H4 (cell line): ENCODE measurements around the gene CYGB. TPM values are rescaled to one million over a fixed set of nuclear protein-coding genes. Genes with fewer than 3 reads are reported as not detected.
A peak's percentile ranks its signal among the peaks of the same experiment; 100 is the strongest.

Source experiments
- DNase-seq: peaks from one replicate; pipeline ENCODE4 v3.0.0-alpha.2; 2015; ENCODE audit warnings: low spot score
- total RNA-seq: library from RNA; depleted of rRNA; stranded (reverse); fragments of >200 nt; shearing (Covaris generic); gene quantifications from 2 replicates; pipeline ENCODE4 v1.2.3, GENCODE V29; 2014

CYGB gene
- total RNA-seq, 1 experiment from 2014 or later = 0.25 TPM

GRCh38 chr17:76501827-76502307 lies 35.6 kb downstream of the CYGB start:
- DNase-seq = no peak

- DNase-seq = peak; percentile 55
These were observed 36.3 kb downstream of the CYGB start, which contains the start of gene RHBDF2 for GRCh38 chr17:76501018-76501826. Gene RHBDF2 (minus strand): TSS chr17:76501423. CDS start chr17:76481524, 19,899 bp downstream.

GRCh38 chr17:76500747-76501017 lies 36.8 kb downstream of the CYGB start:
- DNase-seq = no peak

GRCh38 chr17:76500074-76500746 lies 37.3 kb downstream of the CYGB start:
- no peak for DNase-seq

GRCh38 chr17:76499267-76499667 lies 38.2 kb downstream of the CYGB start:
- no peak for DNase-seq

GRCh38 chr17:76498876-76499251 lies 38.6 kb downstream of the CYGB start:
- no peak for DNase-seq

GRCh38 chr17:76497979-76498875 lies 39.3 kb downstream of the CYGB start:
- peak; percentile 58 for DNase-seq

GRCh38 chr17:76497699-76497978 lies 39.9 kb downstream of the CYGB start:
- no peak for DNase-seq

GRCh38 chr17:76496464-76496863 lies 41.0 kb downstream of the CYGB start:
- DNase-seq = no peak

- DNase-seq = no peak
These were observed 41.7 kb downstream of the CYGB start for GRCh38 chr17:76495663-76496400.

GRCh38 chr17:76493505-76494167 lies 43.9 kb downstream of the CYGB start:
- DNase-seq = no peak

GRCh38 chr17:76492989-76493501 lies 44.5 kb downstream of the CYGB start:
- peak; percentile 59 for DNase-seq

- no peak for DNase-seq
These were observed 45.2 kb downstream of the CYGB start for GRCh38 chr17:76492123-76492988.

- no peak for DNase-seq
These were observed 46.0 kb downstream of the CYGB start for GRCh38 chr17:76491271-76492122.

- no peak for DNase-seq
These were observed 47.3 kb downstream of the CYGB start for GRCh38 chr17:76490112-76490710.

- no peak for DNase-seq
These were observed 49.9 kb downstream of the CYGB start for GRCh38 chr17:76487451-76488192.

- no peak for DNase-seq
These were observed 51.9 kb downstream of the CYGB start for GRCh38 chr17:76485569-76485968.

GRCh38 chr17:76484228-76484725 lies 53.2 kb downstream of the CYGB start:
- DNase-seq = no peak
